Tibial nerve (tissue), 4 donors: Measurements from ENCODE around the gene SERTM1.

Experiments
- EP300 ChIP-seq, 2 donors: sonication (generic); formaldehyde crosslinking; IDR thresholded peaks; one replicate each; pipeline ENCODE4 v1.6.1; 2017; ENCODE audit warnings: antibody characterized with exemption in 2 of 2, mild to moderate bottlenecking in 1 of 2
- TF ChIP-seq, protein P1 (sequence below), 5 experiments: fragments of 200-600 bp in 3 of 5; fragments of 450-650 bp in 2 of 5; sonication (generic) in 3 of 5; IDR thresholded peaks; one replicate each; pipeline ENCODE4 v1.5.1; 2016 to 2019; ENCODE audit warnings: antibody characterized with exemption in 5 of 5, mild to moderate bottlenecking in 3 of 5, moderate library complexity in 2 of 5

DNA sequence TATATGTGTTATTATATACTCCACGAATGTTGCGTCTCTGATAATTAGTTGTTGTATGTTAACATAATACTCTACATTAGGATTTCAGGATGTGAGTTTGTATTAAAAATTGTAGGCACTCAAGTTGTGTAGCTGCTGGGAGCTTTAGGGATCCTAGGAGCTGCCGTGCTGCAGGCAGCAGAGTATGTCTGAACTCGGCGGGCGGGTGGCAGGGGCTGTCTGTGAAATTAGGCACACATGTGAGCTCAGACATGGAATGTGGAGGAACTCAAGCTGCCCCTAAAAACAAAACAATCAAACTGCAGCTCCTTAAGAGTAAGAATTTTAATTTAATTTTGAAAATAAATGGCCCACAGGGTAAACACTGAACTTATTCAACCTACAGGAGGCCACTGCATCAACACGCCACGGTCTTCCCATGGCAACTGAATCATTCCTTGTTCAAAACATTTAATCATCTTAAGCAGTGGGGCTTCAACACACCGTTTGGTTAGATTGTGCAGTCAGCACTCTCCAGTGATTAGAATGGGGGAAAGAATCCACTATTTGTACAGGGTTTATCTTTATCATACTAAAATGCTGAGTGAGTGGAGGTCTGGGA is 22.7 kb downstream of the SERTM1 start:
- no peak for TF ChIP-seq EP300 (IDR thresholded peaks at IDR 0.05)
- TF ChIP-seq, protein P1, sequence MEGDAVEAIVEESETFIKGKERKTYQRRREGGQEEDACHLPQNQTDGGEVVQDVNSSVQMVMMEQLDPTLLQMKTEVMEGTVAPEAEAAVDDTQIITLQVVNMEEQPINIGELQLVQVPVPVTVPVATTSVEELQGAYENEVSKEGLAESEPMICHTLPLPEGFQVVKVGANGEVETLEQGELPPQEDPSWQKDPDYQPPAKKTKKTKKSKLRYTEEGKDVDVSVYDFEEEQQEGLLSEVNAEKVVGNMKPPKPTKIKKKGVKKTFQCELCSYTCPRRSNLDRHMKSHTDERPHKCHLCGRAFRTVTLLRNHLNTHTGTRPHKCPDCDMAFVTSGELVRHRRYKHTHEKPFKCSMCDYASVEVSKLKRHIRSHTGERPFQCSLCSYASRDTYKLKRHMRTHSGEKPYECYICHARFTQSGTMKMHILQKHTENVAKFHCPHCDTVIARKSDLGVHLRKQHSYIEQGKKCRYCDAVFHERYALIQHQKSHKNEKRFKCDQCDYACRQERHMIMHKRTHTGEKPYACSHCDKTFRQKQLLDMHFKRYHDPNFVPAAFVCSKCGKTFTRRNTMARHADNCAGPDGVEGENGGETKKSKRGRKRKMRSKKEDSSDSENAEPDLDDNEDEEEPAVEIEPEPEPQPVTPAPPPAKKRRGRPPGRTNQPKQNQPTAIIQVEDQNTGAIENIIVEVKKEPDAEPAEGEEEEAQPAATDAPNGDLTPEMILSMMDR (IDR thresholded peaks at IDR 0.05) = no peak
